ENCODE data around the gene SLC22A23. TPM values are rescaled to one million over a fixed set of nuclear protein-coding genes. Genes with fewer than 3 reads are reported as not detected.

The SLC22A23 gene
- total and polyA plus RNA-seq, 2 experiments from 2014 or later = 15.7 to 24.9 TPM

DNA sequence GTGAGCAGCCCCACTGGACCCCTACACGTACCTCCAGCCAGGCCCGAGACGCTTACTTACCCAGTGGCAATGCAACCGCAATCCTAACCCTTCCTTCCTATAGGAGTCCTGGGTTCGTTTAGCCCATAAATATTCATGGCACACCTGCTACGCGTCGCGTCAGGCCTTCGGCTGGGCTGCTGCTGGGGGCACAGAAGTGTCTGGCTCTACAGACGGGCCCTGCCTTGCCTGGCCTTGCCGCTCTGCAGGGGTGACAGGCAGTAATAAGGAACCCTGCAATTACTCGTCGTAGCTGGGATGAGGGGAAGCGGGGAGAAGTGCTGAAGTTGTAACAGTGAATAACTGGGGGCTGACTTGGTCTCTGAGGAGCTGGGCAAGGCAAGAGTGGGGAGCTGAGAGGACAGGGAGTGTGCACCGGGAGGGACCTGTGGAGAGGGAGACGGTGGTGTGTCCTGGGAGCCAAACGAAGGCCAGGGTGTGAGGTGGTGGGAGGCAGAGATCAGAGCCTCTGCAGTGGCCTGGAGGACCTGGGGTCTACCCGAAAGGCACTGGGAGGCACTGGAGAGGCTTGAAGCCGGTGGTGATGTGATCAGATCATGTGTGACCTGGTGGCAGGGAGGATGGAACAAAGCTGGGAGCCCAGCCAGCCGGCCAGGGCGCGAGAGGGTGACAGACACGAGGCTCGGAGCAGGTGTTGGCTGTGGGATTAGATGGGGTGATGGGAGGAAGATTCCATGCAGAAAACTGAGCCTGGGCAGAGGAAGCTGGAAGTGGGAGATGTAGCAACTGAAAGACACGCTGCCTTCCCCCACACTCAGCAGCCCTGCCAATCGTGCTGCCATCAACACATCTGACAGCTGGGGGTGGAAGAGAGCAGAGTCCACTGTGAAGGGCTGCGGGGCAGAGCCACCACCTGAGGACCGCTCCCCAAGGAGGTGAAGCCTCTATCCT is 161.7 kb downstream of the SLC22A23 start:
- no peak for DNase-seq (ENCODE audit: low read depth in 1 of 2, low spot score in 1 of 2)
- H3K36me3 ChIP-seq = no peaks in the 10 kb centered on the region
- H3K9me3 ChIP-seq (ENCODE audit: low read depth) = no peaks in the 10 kb centered on the region
- H3K27me3 ChIP-seq = no peaks in the 10 kb centered on the region
- H3K4me3 ChIP-seq = no peak overlapping the region
- TF ChIP-seq, protein P1, sequence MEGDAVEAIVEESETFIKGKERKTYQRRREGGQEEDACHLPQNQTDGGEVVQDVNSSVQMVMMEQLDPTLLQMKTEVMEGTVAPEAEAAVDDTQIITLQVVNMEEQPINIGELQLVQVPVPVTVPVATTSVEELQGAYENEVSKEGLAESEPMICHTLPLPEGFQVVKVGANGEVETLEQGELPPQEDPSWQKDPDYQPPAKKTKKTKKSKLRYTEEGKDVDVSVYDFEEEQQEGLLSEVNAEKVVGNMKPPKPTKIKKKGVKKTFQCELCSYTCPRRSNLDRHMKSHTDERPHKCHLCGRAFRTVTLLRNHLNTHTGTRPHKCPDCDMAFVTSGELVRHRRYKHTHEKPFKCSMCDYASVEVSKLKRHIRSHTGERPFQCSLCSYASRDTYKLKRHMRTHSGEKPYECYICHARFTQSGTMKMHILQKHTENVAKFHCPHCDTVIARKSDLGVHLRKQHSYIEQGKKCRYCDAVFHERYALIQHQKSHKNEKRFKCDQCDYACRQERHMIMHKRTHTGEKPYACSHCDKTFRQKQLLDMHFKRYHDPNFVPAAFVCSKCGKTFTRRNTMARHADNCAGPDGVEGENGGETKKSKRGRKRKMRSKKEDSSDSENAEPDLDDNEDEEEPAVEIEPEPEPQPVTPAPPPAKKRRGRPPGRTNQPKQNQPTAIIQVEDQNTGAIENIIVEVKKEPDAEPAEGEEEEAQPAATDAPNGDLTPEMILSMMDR (IDR thresholded peaks at IDR 0.05; ENCODE audit: low read depth, low read length) = no peak
- no peak overlapping the region for H3K27ac ChIP-seq
- peaks cover 35% of the 10 kb centered on the region for H3K4me1 ChIP-seq (ENCODE audit: low read depth)

DNA sequence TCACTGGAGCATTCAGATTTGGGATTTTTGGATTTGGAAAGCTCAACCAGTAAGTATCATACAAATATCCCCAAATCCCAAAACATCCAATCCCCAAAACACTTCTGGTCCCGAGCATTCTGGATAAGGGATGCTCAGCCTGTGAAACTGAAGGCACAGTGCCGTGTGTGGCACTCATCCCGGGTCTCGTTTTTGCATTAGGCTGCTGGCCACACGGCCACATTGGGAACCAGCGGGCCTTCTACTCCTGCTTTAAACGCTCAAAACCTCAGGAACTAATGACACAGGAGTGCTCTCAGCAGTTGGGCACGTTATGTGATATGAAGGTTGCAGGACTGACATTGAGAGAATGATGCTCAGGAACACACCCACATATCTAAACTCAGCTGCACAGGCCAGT is 162.5 kb downstream of the SLC22A23 start:
- Histone ChIP-seq H3K27ac (no peak overlapping the region), H3K9me3 (ENCODE audit: low read depth) (no peaks in the 10 kb centered on the region), H3K27me3 (no peaks in the 10 kb centered on the region), H3K36me3 (no peaks in the 10 kb centered on the region), H3K4me1 (ENCODE audit: low read depth) (peaks cover 35% of the 10 kb centered on the region), H3K4me3 (no peak overlapping the region)
- DNase-seq (ENCODE audit: low read depth in 1 of 2, low spot score in 1 of 2) = no peak
- TF ChIP-seq, protein P1 (IDR thresholded peaks at IDR 0.05; ENCODE audit: low read depth, low read length) = no peak

DNA sequence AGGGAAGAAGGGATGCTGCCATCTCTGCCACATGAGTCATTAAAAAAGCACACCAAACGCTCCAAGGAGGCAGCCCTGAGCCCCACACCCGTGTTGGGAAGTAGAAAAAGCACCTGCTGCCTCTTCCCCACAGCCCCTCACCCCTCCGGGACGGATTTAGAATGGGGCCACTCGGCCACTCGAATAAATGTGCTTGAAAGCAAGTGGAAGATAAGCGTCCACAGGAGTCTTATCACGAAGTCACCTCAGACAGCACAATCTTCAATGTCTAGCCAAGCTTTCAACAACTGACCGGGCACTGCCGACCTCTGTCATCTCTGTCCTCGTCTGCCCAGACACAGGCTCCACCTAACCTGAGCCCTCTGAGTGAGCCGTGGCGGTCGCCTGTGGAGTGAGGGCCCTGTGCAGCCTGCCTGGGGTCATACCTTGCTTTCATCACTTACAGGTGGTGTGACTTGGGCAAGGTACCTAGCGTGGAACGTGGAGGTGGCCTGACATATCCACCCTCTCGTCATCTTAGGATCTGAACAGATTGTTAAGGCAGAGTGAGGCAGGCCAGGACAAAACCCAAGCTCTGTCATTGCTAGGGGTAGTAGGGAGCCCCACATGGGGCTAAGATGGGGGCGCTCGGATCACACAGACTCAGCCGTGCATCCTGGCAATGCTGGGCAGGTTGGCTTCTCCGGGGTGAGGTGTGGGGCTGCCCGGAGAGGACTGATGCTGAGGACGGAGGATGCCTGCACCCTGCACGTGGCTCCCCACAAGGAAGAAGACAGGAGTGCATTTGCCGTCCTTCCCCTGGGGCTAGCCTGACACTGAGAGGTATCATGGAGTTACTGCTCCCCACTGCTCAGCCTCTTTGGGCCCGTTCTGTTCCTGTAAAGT is 163.3 kb downstream of the SLC22A23 start:
- peak in 1 of 2 donors; percentile 70 for DNase-seq (ENCODE audit: low read depth in 1 of 2, low spot score in 1 of 2)
- TF ChIP-seq, protein P1 (IDR thresholded peaks at IDR 0.05; ENCODE audit: low read depth, low read length) = no peak
- no peak overlapping the region for H3K4me3 ChIP-seq
- peak overlapping the region; percentile 22 for H3K27ac ChIP-seq
- H3K36me3 ChIP-seq = no peaks in the 10 kb centered on the region
- peaks cover 35% of the 10 kb centered on the region for H3K4me1 ChIP-seq (ENCODE audit: low read depth)
- H3K27me3 ChIP-seq = no peaks in the 10 kb centered on the region
- no peaks in the 10 kb centered on the region for H3K9me3 ChIP-seq (ENCODE audit: low read depth)

DNA sequence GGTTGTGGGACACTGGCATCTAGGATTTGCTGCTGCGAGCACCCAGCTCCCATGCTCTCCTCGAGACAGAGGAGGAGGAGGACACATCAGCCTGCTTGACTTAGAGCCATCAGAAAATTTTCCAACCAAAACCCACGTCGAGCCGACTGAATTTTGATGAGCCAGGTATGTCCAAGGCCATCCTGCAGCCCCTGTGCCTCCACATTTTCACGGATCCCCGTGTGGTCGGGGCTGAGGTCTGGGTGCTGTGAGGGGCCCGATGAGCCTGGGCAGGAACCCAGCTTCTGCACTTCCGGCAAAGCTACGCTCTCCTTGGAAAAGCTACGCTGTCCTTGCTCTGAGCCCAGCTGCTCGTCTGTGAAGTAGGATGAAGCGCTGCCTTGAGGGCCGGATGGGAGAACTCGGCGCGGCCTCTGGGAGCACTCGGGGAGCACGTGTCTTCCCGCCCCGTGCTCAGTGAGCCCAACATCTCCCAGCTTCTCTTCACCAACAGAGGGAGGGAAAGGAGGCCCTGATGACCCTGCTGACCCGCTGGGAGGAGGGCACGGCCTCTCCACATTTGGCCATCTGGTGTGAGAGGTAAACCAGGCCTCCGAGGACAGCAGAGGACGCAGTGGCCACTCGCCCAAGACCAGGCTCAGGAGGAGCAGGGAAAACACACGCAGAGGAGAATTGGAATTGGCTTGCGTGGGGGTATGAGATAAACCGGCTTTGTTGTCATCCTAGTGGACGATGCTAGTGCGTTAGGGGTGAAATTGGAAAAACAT is 164.2 kb downstream of the SLC22A23 start:
- Histone ChIP-seq H3K9me3 (ENCODE audit: low read depth) (no peaks in the 10 kb centered on the region), H3K27me3 (no peaks in the 10 kb centered on the region), H3K36me3 (no peaks in the 10 kb centered on the region), H3K4me1 (ENCODE audit: low read depth) (peaks cover 35% of the 10 kb centered on the region), H3K4me3 (no peak overlapping the region), H3K27ac (no peak overlapping the region)
- DNase-seq (ENCODE audit: low read depth in 1 of 2, low spot score in 1 of 2) = no peak
- TF ChIP-seq, protein P1 (IDR thresholded peaks at IDR 0.05; ENCODE audit: low read depth, low read length) = no peak

DNA sequence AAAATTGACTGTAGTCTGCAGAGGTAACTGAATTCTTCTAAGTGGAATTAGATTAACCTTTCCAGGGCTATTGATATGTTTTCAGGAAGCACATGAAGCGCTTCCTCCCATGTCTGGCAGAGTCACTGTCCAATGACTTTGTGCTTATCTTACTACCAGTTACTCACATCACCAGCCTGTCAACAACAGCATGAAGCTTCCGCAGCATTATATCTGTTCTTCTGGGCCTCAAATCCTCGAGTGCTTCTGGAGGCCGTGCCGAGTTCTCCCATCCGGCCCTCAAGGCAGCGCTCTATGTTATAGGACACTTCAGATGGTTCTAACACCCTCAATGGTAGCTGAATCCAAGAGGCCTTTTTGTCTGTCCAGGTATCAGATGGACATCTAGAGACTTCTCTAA is 164.9 kb downstream of the SLC22A23 start:
- H3K36me3 ChIP-seq = no peaks in the 10 kb centered on the region
- H3K9me3 ChIP-seq (ENCODE audit: low read depth) = no peaks in the 10 kb centered on the region
- no peaks in the 10 kb centered on the region for H3K27me3 ChIP-seq
- H3K4me1 ChIP-seq (ENCODE audit: low read depth) = peaks cover 35% of the 10 kb centered on the region
- DNase-seq (ENCODE audit: low read depth in 1 of 2, low spot score in 1 of 2) = peak in 1 of 2 donors; percentile 9
- no peak overlapping the region for H3K27ac ChIP-seq
- TF ChIP-seq, protein P1 (IDR thresholded peaks at IDR 0.05; ENCODE audit: low read depth, low read length) = no peak
- no peak overlapping the region for H3K4me3 ChIP-seq

All from cardiac muscle cell (in vitro differentiated cells and primary cell).